ENCODE results near the gene DUSP9.
A peak's percentile ranks its signal among the peaks of the same experiment; 100 is the strongest.
"Not testable (repeated sequence)": the region's sequence is repeated elsewhere in the genome, so short reads cannot be mapped to it uniquely, and the experiment has no call there.

Gene DUSP9

GRCh38 chrX:153672531-153673427 is 25.8 kb downstream of the DUSP9 start:
- H3K4me1 Mint-ChIP-seq, result peaks cover 6% of the 10 kb centered on the region
- H3K27me3 Mint-ChIP-seq, result peaks cover 45% of the 10 kb centered on the region
- no peak for DNase-seq
- H3K9me3 Mint-ChIP-seq, result no peaks in the 10 kb centered on the region
- no peak overlapping the region for H3K27ac Mint-ChIP-seq
- CTCF ChIA-PET, result interaction anchor here (1.0 kb wide), 1 partner anchor 10 kb away, joined by 5 read pairs; no protein-coding TSS in a partner anchor
- H3K4me3 Mint-ChIP-seq, result no peak overlapping the region
- H3K36me3 Mint-ChIP-seq, result no peaks in the 10 kb centered on the region

GRCh38 chrX:153673428-153674218 is 26.6 kb downstream of the DUSP9 start, which contains the start of gene PNCK:
Gene PNCK (minus strand): TSS chrX:153673813. CDS start chrX:153673076, 737 bp downstream.
- no peak for DNase-seq
- Mint-ChIP-seq H3K4me3 (no peak within 1 kb of the TSS), H3K4me1 (peaks cover 2% of the 10 kb centered on the region), H3K9me3 (no peaks in the 10 kb centered on the region), H3K27me3 (peaks cover 43% of the 10 kb centered on the region), H3K36me3 (no peaks in the 10 kb centered on the region), H3K27ac (no peak within 1 kb of the TSS)
- CTCF ChIA-PET, result interaction anchor here (1.0 kb wide), 1 partner anchor 11 kb away, joined by 5 read pairs; no protein-coding TSS in a partner anchor

GRCh38 chrX:153674219-153674851 is 27.3 kb downstream of the DUSP9 start:
- Mint-ChIP-seq H3K36me3 (no peaks in the 10 kb centered on the region), H3K27ac (no peak overlapping the region), H3K9me3 (no peaks in the 10 kb centered on the region), H3K4me1 (peaks cover 2% of the 10 kb centered on the region), H3K27me3 (peaks cover 43% of the 10 kb centered on the region), H3K4me3 (no peak overlapping the region)
- CTCF ChIA-PET, result interaction anchor here (1.0 kb wide), 1 partner anchor 12 kb away, joined by 5 read pairs; no protein-coding TSS in a partner anchor
- DNase-seq, result no peak

GRCh38 chrX:153681175-153681574 is 34.2 kb downstream of the DUSP9 start:
- no peaks in the 10 kb centered on the region for H3K36me3 Mint-ChIP-seq
- CTCF ChIA-PET, result no interaction called here
- no peaks in the 10 kb centered on the region for H3K4me1 Mint-ChIP-seq
- no peaks in the 10 kb centered on the region for H3K9me3 Mint-ChIP-seq
- H3K27me3 Mint-ChIP-seq, result peaks cover 48% of the 10 kb centered on the region
- no peak for DNase-seq
- no peak overlapping the region for H3K4me3 Mint-ChIP-seq
- H3K27ac Mint-ChIP-seq, result no peak overlapping the region

GRCh38 chrX:153683486-153683885 is 36.5 kb downstream of the DUSP9 start:
- peaks cover 56% of the 10 kb centered on the region for H3K27me3 Mint-ChIP-seq
- H3K9me3 Mint-ChIP-seq, DNase-seq, H3K27ac Mint-ChIP-seq, H3K4me1 Mint-ChIP-seq, H3K4me3 Mint-ChIP-seq, H3K36me3 Mint-ChIP-seq: not testable (repeated sequence)
- CTCF ChIA-PET, result interaction anchor here (2.6 kb wide), 1 partner anchor 14 kb away, joined by 12 read pairs; no protein-coding TSS in a partner anchor

- peaks cover 2% of the 10 kb centered on the region for H3K4me1 Mint-ChIP-seq
- H3K9me3 Mint-ChIP-seq, result no peaks in the 10 kb centered on the region
- CTCF ChIA-PET, result interaction anchor here (2.6 kb wide), 1 partner anchor 16 kb away, joined by 12 read pairs; no protein-coding TSS in a partner anchor
- no peaks in the 10 kb centered on the region for H3K36me3 Mint-ChIP-seq
- DNase-seq, result no peak
- H3K27me3 Mint-ChIP-seq, result peaks cover 60% of the 10 kb centered on the region
- H3K4me3 Mint-ChIP-seq, result no peak overlapping the region
- H3K27ac Mint-ChIP-seq, result no peak overlapping the region
These were observed 37.6 kb downstream of the DUSP9 start for GRCh38 chrX:153684467-153685155.

GRCh38 chrX:153685156-153685536 is 38.1 kb downstream of the DUSP9 start:
- H3K36me3 Mint-ChIP-seq, result no peaks in the 10 kb centered on the region
- H3K27ac Mint-ChIP-seq, result no peak overlapping the region
- no peak for DNase-seq
- CTCF ChIA-PET, result interaction anchor here (2.6 kb wide), 1 partner anchor 16 kb away, joined by 12 read pairs; no protein-coding TSS in a partner anchor
- H3K4me1 Mint-ChIP-seq, result peaks cover 2% of the 10 kb centered on the region
- H3K27me3 Mint-ChIP-seq, result peaks cover 60% of the 10 kb centered on the region
- no peaks in the 10 kb centered on the region for H3K9me3 Mint-ChIP-seq
- H3K4me3 Mint-ChIP-seq, result no peak overlapping the region

- Mint-ChIP-seq H3K27me3 (peaks cover 67% of the 10 kb centered on the region), H3K4me3 (no peak overlapping the region), H3K4me1 (peaks cover 2% of the 10 kb centered on the region), H3K9me3 (no peaks in the 10 kb centered on the region), H3K27ac (no peak overlapping the region), H3K36me3 (no peaks in the 10 kb centered on the region)
- CTCF ChIA-PET, result interaction anchor here (1.1 to 1.7 kb wide), 2 partner anchors 19 to 23 kb away, joined by 4 to 5 read pairs; no protein-coding TSS in a partner anchor
- no peak for DNase-seq
These were observed 39.0 kb downstream of the DUSP9 start for GRCh38 chrX:153685751-153686696.

GRCh38 chrX:153686711-153687110 is 39.7 kb downstream of the DUSP9 start:
- Mint-ChIP-seq H3K4me3 (no peak overlapping the region), H3K9me3 (no peaks in the 10 kb centered on the region), H3K27me3 (peaks cover 68% of the 10 kb centered on the region), H3K27ac (no peak overlapping the region), H3K36me3 (no peaks in the 10 kb centered on the region), H3K4me1 (peaks cover 2% of the 10 kb centered on the region)
- CTCF ChIA-PET, result interaction anchor here (1.1 to 1.7 kb wide), 4 partner anchors 19 to 198 kb away, joined by 3 to 5 read pairs (median 4); no protein-coding TSS in a partner anchor
- DNase-seq, result no peak

GRCh38 chrX:153687121-153688039 is 40.4 kb downstream of the DUSP9 start, which contains the start of gene SLC6A8:
Gene SLC6A8 (plus strand): TSS chrX:153687926. CDS start chrX:153688575, 649 bp downstream.
- peaks cover 2% of the 10 kb centered on the region for H3K4me1 Mint-ChIP-seq
- H3K9me3 Mint-ChIP-seq, result no peaks in the 10 kb centered on the region
- peak; percentile 57 for DNase-seq
- CTCF ChIA-PET, result interaction anchor here (0.6 to 1.7 kb wide), 5 partner anchors 16 to 197 kb away, joined by 3 to 5 read pairs (median 4); no protein-coding TSS in a partner anchor
- peaks cover 68% of the 10 kb centered on the region for H3K27me3 Mint-ChIP-seq
- no peak within 1 kb of the TSS for H3K27ac Mint-ChIP-seq
- peak within 1 kb of the TSS; percentile 77 for H3K4me3 Mint-ChIP-seq
- no peaks in the 10 kb centered on the region for H3K36me3 Mint-ChIP-seq

GRCh38 chrX:153688071-153688470 is 41.1 kb downstream of the DUSP9 start:
- CTCF ChIA-PET, result interaction anchor here (1.1 to 1.7 kb wide), 2 partner anchors 19 to 21 kb away, joined by 3 to 5 read pairs; no protein-coding TSS in a partner anchor
- no peak overlapping the region for H3K27ac Mint-ChIP-seq
- H3K36me3 Mint-ChIP-seq, result no peaks in the 10 kb centered on the region

More at GRCh38 chrX:153688071-153688470, 41.1 kb downstream of the DUSP9 start:
- peaks cover 2% of the 10 kb centered on the region for H3K4me1 Mint-ChIP-seq
- H3K27me3 Mint-ChIP-seq, result peaks cover 64% of the 10 kb centered on the region
- no peak overlapping the region for H3K4me3 Mint-ChIP-seq
- no peak for DNase-seq
- no peaks in the 10 kb centered on the region for H3K9me3 Mint-ChIP-seq

Measured in activated naive CD4-positive, alpha-beta T cell treated with anti-CD3 and anti-CD28 coated beads, Interleukin-2, amount 10 ng/mL, durations not matched to agents 7 days and 5 days (primary cell).